OCI-M2 (cell line): ENCODE measurements around the gene DUSP9.
"Not testable (repeated sequence)": the region's sequence is repeated elsewhere in the genome, so short reads cannot be mapped to it uniquely, and the experiment has no call there.

Experiments
- DNase-seq: peaks from one replicate; lab custom pipeline; 2025; ENCODE audit not compliant: unreplicated experiment; lab: John Stamatoyannopoulos, UW

DUSP9 gene, protein sequence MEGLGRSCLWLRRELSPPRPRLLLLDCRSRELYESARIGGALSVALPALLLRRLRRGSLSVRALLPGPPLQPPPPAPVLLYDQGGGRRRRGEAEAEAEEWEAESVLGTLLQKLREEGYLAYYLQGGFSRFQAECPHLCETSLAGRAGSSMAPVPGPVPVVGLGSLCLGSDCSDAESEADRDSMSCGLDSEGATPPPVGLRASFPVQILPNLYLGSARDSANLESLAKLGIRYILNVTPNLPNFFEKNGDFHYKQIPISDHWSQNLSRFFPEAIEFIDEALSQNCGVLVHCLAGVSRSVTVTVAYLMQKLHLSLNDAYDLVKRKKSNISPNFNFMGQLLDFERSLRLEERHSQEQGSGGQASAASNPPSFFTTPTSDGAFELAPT

DNA sequence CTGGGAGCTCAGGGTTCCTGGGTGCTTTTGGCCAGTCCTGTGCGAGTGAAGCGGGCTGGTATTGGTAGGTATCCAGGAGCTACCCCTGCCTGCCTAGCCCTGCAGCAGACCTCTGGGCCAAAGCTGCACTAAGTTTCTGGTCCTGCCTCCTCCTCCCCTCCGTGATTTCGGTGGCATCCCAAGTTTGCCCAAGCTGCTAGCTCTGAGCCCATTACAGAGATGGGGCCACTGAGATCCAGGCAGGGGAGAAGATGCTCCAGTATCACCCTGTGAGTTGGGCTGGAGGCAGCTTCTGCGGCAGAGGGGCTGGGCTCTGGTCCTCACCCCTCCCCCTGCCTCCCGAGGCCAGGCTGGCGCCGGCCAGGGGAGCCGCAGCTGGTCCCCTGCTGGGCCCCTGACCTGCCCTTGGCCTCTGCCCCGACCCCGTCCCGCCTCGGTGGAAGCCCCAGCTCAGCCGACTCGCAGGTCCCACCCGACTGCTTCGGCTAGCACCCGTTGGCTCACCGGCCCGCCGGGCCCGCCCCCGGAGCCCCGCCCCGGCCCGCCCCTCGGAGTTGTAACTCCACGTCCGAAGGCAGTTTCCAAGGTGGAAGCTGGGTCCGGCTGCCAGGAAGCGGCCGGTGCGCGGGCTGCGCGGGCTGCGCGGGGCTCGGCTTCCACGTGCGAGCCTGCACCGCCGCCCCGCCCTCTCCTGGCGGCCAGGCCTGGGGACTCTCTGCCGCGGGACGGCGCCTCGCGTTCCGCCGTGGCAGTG, at the start of gene DUSP9:
Gene DUSP9, plus strand, starts transcription at position 584 of the 754 bp plus-strand sequence. CDS start 751 bp downstream, outside the sequence.
- no peak for DNase-seq

DNA sequence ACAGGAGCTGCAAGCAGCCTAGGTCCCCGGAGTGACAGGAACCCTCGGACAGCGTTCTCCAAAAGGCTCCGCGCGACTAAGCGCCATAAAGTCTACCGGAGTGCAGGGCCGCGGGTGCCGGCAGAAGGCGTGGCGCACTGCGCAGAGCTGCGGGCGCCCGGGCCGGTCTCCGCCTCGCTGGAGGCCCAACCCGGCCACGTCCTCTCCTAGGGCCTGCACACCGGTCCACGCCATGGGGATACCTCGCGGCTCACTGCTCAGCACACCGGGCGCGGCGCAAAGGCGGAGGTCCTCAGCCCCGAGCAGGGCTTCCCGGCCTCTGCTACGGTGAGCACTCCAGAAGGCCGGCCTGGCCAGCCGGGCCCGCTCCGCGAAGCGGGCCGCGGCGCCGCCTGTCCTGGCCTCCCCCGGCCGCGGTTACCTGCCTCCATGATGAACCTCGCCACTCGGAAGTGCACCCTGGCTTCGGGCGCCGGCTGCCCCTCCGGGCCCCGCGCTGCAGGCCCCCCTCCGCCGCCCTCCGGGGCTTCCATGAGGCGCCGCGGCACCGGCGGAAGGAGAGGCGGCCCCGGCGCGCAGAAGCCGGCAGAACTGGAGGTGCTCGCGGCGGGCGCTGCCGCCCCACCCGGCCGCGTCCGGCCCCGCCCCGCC, 48.3 kb upstream of the DUSP9 start, which contains the start of gene CCNQ:
Gene CCNQ, minus strand, starts transcription at position 599 of the 651 bp plus-strand sequence. Its CDS starts 66 bp downstream, at position 533.
- DNase-seq: no peak

DNA sequence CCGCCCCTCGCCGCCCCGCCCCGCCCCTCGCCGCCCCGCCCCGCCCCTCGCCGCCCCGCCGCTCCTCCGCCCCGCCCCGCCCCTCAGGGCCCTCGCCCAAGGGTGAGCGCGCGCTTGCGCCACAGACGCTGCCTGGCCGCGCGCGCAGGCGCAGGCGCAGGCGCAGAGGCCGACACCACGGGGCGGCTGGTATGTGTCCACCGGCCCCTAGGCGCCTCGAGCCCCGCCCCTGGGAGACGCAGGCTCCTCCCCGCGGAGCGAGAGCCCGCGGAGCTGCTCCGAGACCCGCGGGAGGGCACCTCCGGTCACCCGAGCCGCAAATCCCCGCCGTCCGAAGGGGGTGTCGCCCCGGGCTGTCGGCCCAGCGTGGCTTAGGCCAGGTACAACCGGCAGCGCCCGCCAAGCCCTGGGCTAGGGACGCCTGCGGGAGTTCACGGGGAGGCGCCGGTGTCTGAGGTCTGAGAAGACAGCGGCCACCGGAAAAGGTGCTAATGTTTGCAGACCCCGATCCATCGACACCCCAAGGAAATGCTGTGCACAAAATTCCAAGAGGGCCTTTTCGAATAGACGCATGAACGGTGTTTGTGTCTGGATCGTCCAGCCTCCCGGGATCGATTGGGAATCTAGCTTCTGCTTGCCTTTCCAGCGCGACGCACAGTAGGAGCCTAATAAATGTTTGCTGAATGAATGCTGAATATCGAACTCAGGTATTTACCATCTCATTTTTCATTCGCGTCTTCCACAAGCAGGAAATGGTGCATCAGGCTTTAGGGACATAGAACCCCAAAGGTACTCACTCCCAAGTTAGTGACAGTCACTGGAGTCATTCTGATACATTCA, 47.6 kb upstream of the DUSP9 start:
- DNase-seq: no peak

DNA sequence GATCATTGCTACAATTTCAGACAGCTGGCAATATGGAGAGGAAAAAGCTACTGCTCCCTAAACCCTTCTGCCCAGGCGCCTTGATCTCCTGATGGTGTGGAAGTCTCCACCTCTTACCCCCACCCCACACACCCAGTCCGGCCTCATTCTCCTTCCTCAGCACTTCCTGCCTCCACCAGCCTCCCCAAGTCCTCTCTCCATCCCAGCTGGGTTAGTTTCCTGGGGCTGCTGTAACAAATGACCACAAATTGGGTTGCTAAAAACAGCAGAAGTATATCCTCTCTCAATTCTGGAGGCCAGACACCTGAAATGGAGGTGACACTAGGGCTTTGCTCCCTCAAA, 47.0 kb upstream of the DUSP9 start:
- no peak for DNase-seq

DNA sequence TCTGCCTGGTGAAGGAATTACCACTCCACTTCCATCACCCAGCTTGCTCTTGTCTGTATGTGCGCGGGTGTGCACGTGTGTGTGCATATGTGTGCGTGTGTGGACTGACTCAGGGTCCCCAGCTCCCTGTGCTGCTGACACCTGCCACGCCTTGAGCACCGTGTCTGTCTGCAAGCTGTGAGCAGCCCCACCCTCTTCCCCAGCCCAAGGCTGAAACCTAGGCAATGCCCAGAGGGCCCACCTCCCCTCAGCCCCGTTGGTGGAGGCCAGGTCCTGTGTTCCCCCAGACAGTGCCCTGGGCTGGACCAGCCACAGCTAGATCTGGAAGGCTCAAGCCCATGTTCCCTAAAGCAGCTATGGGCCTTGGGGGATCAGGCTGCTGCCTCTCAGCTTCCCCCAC, 46.1 kb upstream of the DUSP9 start:
- DNase-seq: no peak

DNA sequence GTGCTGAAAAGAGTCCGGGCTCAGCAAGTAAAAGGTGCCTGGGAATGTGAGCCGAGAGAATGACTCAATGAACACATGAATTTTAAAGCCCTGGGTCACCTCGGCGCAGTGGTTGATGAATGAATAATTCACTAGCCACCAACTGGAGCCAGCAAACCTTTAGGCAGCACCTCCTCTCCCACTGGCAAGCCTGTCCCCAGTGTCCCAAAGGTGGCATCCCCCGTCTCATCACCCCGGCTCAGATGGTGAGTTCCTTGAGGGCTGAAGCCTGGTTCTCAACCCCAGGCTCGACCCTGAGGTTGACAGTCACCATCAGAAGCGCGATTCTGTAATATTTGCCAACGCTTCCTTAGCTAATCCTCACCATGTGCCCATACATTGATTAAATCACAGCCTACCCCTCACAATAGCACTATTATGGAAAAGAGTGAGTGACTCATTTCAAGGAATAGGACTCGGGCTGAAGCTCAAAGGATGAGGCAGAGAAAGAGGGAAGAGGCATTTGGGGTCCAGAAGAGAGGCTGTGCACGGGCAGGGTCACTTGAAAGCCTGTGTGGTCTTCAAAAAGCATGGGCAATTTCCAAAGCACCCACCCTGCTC, 45.4 kb upstream of the DUSP9 start:
- DNase-seq: no peak

DNA sequence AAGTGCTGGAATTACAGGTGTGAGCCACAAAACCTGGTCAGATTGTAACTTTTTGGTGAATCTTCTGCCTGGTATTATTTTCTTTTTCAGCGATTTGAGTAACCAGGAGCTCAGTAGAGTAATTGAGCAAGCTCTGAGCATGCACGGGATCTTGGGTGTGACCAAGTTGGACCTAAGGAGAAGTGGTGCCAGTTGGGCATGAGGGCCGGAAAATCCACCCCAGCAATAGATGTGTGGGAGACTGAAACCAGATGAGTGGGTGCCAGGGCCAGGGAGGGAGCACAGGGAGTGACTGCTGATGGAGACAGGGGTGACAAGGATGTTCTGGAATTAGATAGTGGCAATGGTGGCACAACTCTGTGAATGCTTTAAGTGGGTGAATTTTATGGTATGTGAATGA, 44.4 kb upstream of the DUSP9 start:
- DNase-seq: no peak

DNA sequence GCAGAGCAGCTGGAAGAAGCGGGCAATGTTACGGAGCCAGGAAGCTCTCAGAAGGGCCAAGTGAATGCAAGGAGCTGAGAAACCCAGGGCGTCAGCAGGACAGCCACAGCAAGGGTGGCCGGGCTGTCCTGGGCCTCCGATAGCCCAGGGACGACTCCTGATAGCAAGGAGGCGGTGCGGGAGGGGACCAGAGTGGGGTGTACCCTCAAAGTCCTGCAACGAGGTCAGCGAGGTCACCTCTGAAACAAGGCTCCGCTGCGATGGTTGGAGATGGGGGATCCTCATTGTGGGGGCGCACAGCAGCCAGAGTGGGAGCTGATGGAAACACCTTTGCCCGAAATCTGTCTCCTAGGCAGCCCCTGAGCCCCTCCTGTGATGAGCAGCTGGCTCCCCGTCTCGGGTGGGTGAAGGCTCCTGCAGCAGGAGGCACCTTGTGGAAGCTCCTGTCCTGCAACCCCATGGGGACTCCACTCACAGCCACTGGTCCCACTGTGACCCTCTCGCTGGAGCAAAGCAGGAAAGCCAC, 43.8 kb upstream of the DUSP9 start:
- no peak for DNase-seq

DNA sequence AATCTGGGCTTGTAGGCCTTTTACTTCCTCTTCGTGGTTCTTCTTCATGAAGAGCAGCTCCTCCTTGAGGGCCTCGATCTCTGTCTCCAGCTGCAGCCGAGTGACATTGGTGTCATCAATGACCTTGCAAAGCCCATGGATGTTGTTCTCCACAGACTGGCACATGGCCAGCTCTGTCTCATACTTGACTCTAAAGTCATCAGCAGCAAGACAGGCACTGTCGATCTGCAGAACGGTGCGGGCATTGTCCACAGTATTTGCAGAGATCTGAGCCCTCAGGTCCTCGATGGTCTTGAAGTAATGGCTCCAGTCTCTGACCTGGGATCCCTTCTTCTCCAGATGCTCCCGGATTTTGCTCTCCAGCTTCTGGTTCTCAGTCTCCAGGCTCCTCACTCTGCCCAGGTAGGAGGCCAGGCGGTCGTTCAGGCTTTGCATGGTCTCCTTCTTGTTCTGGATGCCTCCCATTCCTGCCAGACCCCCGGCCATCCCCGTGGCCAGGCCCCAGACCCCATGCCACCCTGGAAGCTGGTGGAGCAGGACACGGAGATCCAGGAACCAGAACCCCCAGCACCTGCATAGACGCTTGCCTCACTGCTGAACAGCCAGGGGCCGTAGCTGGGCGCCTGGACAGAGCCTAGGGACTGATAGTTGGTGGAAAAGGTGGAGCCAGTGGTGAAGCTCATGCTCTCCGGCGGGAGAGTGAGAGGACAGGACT, 42.2 kb upstream of the DUSP9 start:
- DNase-seq: not testable (repeated sequence)

DNA sequence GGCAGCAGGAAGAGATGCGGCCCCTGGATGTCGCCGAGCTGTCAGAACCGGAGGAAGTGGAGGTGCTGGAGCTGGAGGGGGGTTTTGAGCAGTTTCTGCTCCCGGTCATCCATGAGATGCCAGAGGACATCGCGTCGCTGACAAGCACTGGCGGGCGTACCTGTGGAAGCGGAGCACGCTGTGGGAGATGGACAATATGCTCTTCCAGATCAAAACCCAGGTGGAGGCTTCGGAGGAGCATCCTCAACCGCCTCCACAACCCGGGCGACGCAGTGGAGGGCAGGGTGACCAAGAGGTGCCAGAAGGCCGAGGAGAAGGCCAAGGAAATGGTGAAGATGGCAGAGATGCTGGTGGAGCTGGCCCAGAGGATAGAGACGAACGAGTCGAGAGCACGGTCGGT, 40.5 kb upstream of the DUSP9 start:
- no peak for DNase-seq

DNA sequence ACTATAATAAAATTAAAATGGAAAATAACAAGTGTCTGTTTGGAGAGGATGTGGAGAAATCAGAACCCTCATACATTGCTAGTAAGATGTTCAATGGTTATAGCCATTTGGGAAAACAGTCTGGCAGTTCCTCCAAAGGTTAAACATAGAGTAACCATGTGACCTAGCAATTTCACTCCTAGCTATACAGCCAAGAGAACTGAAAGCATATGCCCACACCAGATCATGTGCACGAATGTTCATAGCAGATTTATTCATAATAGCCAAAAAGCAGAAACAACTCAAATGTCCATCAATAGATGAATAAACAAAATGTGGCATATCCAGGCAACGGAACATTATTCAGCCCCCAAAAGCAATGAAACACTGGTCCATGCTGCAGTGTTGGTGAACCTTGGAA, 38.6 kb upstream of the DUSP9 start:
- no peak for DNase-seq

DNA sequence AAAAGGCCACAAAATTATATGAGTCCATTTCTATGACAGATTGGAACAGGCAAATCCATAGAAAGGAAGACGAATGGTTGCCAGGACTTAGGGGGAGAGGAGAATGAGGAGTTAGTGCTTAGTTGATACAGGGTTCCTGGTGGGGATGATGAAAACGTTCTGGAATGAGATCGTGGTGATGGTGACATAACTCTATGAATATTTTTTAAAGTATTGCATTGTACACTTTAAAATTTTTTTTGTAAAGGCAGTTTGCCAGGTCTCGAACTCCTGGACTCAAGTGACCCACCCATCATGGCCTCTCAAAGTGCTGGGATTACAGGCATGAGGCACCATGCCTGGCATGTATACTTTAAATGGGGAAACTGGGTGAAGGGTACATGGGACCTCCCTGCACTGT, 38.2 kb upstream of the DUSP9 start:
- DNase-seq: no peak

DNA sequence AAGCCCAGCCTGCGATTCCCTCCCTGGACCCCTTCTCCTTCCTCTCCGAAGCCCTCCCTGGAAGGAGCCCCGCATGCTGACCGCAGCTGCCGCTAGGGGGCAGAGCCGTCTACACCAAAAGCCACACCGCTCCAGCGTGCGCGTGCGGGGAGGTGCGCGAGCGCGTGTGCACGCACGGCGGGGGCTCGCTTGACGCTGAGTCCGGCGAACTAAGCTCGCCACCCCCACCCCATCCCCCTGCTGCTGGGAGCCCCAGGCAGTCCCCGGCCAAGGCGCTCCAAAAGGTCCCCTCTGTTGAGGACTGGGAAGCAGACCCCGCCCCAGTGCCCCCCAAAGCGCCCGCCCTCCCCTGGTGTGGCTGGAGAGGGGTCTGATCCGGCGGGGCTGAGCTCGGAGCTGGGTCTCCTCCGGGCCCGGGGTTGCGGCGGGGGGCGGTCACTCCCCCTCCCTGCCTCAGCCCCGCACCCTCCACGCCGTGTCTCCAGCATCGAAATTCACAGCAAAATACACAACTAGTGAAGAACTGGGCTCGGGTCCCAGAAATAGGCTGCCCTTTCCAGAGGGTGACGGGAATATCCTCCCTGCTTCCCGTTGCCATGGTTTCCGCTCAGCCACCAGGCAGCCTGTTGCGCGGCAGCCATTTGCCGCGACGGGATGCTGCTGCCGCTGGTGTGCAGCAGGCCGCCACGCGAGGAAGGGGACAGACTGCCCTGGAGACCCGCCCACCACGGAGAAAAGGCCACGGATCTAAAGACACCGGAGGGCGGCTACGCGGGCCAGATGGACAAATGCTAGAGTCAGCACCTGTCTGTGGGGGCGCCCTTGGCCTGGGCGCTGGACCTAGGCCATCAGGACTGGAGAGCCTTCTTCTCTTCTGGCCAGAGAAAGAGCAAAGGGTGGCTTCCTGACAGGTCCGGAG, 36.8 kb upstream of the DUSP9 start:
- DNase-seq: no peak

DNA sequence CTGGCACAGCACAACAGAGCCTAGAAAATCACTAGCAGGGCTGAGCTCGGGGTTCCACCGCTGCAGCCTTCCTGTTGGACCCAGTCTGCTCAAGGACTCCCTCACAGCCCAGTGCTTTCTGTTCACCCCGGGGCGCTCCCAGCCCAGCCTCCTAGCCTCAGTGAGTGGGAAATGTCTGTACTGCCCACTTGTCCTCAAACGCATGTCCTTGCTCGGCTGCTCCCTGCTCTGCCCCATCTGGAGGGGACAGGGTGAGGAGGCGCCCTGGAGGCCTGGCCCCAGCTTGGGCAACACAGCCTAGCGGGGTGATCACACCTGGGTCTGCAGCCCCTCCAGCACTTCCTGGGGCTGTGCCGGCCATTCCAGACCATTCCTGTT, 36.2 kb upstream of the DUSP9 start:
- DNase-seq: no peak

DNA sequence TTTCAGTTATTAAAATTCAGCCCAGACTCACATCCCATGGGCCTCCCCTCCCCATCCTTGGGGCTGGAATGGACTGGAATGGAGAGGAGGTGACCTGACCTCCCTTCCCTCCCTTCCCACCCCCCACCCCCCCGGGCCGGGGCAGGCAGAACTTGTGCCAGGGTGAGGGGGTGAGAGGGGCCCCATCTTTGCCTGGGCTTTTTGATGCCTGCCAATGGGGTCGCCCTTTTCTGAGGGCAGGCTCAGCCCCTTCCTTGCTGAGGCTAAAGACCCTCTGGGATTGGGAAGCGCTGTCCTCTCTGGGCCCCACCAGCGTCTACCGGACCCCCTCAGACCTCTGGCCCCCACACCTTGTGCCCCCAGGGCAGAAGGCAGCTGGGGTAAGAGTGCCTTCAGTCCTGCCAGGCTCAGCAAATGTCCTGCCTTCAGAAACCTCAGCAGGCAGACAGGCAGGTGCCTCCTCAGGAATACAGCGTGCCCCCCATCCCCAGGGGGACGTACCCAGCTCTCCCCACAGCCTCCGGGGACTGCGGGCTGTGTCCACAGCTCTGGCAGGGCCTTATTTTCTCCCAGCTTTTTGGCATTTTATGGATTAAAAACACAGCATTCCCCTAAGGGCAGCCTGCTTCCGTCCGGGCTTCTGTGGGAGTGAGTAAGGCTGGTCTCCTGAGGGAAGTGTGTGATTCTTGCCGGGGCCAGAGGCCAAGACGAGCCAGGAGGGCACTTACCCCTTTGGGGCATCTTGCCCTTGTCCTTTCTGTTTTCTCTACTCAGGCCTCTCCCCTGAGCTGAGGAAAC, 35.5 kb upstream of the DUSP9 start:
- no peak for DNase-seq

DNA sequence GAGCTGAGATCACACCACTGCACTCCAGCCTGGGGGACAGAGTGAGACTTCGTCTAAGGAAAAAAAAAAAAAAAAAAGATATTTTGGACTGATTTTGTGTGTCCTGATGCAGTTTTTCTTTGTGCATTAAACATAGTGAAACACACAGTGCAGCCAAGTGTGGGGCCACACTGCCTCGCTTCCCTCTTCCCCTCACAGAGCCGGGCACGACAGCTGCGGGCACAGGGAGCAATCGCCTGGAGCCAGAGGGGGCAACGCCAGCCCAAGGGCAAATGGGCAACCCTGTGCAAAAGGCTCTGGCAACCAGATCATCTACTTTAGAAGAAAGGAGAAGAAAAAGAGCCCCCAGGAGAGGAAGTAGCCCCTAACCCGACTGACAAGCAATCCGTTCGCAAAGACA, 34.6 kb upstream of the DUSP9 start:
- DNase-seq: no peak

DNA sequence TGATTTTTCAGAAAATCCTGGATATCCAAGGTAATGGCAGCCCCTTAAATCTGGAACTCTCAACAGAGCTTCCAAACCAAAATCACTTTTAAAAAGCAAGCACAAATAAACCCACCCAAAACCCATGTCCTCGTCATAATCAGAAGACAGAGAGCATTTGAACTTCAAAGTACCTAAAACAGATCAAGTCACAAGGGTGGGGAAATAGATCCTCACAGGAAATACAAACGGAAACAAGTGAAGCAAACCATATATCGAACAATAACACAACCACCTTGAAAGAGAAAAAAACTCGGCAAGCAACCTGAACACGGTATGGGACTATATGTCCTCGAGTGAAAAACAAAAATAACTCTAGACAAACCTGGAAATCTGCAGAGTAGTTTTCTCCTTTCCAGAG, 32.2 kb upstream of the DUSP9 start:
- DNase-seq: no peak

DNA sequence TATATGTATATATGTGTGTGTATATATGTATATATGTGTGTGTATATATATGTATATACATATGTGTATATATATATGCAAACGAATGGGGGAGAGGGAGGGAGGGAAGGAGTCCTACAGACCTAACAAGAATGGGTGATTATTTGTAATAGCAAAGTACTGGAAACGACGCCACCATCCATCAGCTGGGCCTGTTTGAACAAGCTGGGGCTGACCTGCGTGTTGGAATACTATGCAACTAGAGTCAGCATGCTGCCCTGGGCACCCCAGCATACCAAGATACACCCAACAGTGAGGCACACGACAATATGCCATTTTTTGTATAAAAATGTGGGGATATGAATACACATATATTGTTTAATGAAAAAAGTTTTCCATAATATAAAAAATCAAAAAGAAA, 26.4 kb upstream of the DUSP9 start:
- no peak for DNase-seq
